ENCODE results near the gene APBA1.

DNA sequence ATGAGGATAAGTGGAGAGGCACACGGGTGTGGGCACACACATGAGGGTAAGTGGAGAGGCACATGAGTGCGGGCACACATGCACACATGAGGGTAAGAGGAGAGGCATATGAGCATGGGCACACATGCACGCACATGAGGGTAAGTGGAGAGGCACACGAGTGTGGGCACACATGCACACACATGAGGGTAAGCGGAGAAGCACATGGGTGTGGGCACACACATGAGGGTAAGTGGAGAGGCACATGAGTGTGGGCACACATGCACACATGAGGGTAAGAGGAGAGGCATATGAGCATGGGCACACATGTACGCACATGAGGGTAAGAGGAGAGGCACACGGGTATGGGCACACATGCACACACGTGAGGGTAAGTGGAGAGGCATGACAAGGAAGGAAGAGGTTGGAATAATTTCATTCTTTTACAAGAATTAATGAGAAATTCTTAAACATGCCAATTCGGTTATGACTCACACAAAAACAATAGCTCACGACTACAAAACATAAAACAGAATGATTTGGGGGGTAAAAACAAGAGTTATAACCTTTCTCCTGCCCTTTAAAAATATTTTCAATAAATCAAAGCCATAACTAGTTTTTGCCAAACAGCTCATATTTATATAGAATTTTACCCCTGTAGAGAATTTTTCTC lies 67.5 kb downstream of the APBA1 start:
- TF ChIP-seq, protein P1, sequence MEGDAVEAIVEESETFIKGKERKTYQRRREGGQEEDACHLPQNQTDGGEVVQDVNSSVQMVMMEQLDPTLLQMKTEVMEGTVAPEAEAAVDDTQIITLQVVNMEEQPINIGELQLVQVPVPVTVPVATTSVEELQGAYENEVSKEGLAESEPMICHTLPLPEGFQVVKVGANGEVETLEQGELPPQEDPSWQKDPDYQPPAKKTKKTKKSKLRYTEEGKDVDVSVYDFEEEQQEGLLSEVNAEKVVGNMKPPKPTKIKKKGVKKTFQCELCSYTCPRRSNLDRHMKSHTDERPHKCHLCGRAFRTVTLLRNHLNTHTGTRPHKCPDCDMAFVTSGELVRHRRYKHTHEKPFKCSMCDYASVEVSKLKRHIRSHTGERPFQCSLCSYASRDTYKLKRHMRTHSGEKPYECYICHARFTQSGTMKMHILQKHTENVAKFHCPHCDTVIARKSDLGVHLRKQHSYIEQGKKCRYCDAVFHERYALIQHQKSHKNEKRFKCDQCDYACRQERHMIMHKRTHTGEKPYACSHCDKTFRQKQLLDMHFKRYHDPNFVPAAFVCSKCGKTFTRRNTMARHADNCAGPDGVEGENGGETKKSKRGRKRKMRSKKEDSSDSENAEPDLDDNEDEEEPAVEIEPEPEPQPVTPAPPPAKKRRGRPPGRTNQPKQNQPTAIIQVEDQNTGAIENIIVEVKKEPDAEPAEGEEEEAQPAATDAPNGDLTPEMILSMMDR (IDR thresholded peaks at IDR 0.05; ENCODE audit: insufficient read depth, low read length, poor library complexity, severe bottlenecking): no peak
- no peak for TF ChIP-seq EZH2phosphoT487 (conservative IDR thresholded peaks at IDR 0.05; ENCODE audit: low read length)

All from SU-DHL-6 (cell line).